ENCODE measurements around the gene AHDC1. TPM values are rescaled to one million over a fixed set of nuclear protein-coding genes. Genes with fewer than 3 reads are reported as not detected.

AHDC1 gene
- total RNA-seq, 1 donor from 2014 or later = 23.7 TPM

DNA sequence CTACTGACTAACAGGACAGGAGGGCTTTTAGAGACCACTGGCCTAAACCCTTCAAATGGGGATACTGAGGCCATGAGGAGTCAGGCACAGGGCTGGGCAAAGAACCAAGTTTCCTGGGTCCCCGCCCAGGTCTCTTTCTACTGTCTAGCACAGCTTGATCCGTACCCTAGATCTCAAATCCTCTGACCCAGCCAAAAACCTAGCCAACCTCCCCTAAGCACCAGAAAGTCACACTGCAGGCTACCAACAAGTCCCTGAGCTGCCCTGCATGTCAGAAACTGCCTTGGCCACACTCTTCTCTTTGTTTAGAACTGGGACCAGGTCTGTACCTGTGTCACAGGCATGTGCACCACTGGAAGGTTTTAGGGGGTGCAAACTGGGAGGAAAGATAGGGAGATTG is 33.6 kb downstream of the AHDC1 start:
- Histone ChIP-seq H3K4me1 (peaks cover 97% of the 10 kb centered on the region), H3K36me3 (no peaks in the 10 kb centered on the region), H3K27me3 (ENCODE audit: low read depth) (no peaks in the 10 kb centered on the region), H3K9me3 (no peaks in the 10 kb centered on the region), H3K27ac (peak overlapping the region; percentile 76), H3K4me3 (no peak overlapping the region)
- ATAC-seq (no peak), DNase-seq (no peak)
- TF ChIP-seq CTCF (IDR thresholded peaks at IDR 0.05) = no peak
- intact Hi-C loops (cut with DNase I) = no loop called here

DNA sequence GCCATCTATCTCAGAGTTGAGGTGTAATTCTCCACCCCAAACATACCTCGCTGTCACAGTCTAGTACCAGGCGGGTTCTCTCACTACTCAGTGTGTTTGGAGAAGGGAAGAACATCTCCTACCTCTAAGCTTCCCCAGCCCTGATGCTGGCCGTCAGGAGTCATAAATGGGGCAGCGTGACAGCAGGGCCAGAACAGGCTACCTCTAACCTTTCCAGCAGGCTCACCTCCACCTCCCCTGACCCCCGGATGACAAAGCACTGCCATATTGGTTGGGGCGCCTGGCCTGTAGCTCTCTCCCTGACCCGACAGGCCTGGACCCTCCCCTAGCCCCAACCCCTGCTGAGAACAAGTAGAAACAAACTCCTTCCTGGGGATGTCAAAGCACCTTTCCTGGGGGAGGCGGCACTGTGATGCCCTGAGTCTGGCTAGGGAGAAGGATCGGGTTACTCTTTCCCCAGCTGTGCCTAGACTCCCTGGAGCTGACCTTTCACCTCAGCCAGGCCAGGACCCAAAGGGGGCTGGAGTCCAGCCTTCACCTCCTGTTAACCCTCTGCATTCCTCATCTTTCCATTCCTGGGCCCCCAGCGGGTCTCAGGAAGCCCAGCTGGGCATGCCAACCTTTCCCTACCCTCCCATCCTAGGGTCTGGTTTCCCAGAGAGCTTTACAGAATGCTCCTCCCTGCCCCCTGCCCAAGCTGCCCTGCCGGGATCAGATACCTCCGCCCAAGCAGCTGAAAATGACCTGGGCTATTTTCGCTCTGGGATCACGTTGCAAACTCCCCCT is 34.2 kb downstream of the AHDC1 start:
- no peaks in the 10 kb centered on the region for H3K36me3 ChIP-seq
- peak overlapping the region; percentile 76 for H3K27ac ChIP-seq
- intact Hi-C loops (cut with DNase I) = no loop called here
- TF ChIP-seq CTCF (IDR thresholded peaks at IDR 0.05) = no peak
- no peaks in the 10 kb centered on the region for H3K9me3 ChIP-seq
- H3K4me3 ChIP-seq = no peak overlapping the region
- H3K27me3 ChIP-seq (ENCODE audit: low read depth) = no peaks in the 10 kb centered on the region
- DNase-seq (no peak), ATAC-seq (no peak)
- H3K4me1 ChIP-seq = peaks cover 97% of the 10 kb centered on the region

DNA sequence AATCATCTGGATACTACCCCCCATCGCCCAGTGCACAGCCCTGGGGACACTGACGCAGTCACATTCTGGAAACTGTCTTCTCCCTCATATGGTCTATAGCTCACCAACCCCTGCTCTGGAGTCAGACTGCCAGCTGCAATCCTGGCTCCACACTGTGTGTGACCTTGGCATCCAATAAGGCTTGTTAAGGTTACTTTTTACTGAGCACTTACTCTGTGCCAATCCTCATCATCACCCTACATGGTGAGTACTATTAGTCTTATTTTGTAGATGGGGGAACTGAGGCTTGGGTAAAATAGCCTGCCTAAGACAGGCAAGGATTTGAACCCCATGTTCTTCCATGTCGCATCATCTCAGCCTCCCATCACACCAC is 34.9 kb downstream of the AHDC1 start:
- intact Hi-C loops (cut with DNase I) = no loop called here
- H3K27me3 ChIP-seq (ENCODE audit: low read depth) = no peaks in the 10 kb centered on the region
- H3K36me3 ChIP-seq = no peaks in the 10 kb centered on the region
- DNase-seq (no peak), ATAC-seq (peak in 1 of 2 donors; percentile 1)
- TF ChIP-seq CTCF (IDR thresholded peaks at IDR 0.05) = no peak
- peak overlapping the region; percentile 76 for H3K27ac ChIP-seq
- H3K9me3 ChIP-seq = no peaks in the 10 kb centered on the region
- H3K4me3 ChIP-seq = peak overlapping the region; percentile 42
- H3K4me1 ChIP-seq = peaks cover 97% of the 10 kb centered on the region

- TF ChIP-seq CTCF (IDR thresholded peaks at IDR 0.05) = peak; percentile 68
- H3K4me1 ChIP-seq = peaks cover 97% of the 10 kb centered on the region
- ATAC-seq = peak; percentile 95 to 96
- no peaks in the 10 kb centered on the region for H3K27me3 ChIP-seq (ENCODE audit: low read depth)
- H3K4me3 ChIP-seq = peak overlapping the region; percentile 42
- peak; percentile 97 for DNase-seq
- intact Hi-C loops (cut with DNase I) = no loop called here
- no peaks in the 10 kb centered on the region for H3K36me3 ChIP-seq
- H3K27ac ChIP-seq = peak overlapping the region; percentile 76
- H3K9me3 ChIP-seq = no peaks in the 10 kb centered on the region
These were observed 35.5 kb downstream of the AHDC1 start for GRCh38 chr1:27568300-27569087.

DNA sequence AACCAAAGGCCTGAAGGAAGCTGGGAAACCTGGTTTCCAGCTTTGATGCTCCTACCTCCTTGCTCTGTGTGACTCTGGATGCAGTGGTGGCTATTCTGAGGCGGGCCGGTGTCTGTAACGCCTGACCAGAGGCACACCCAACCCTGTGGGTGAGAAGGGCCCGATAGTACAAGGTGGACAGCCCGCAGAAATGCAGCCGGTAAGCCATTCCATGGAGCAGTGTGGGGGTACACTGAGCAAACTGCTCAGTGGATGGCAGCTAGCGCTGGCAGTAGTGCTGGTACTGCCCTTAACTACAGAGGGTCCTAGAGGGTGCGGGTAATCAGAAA is 36.0 kb downstream of the AHDC1 start:
- H3K27ac ChIP-seq = peak overlapping the region; percentile 56
- TF ChIP-seq CTCF (IDR thresholded peaks at IDR 0.05) = no peak
- intact Hi-C loops (cut with DNase I) = no loop called here

More for the DNA sequence above, 36.0 kb downstream of the AHDC1 start:
- Histone ChIP-seq H3K4me3 (peak overlapping the region; percentile 42), H3K36me3 (no peaks in the 10 kb centered on the region), H3K9me3 (no peaks in the 10 kb centered on the region), H3K27me3 (ENCODE audit: low read depth) (no peaks in the 10 kb centered on the region), H3K4me1 (peaks cover 96% of the 10 kb centered on the region)
- DNase-seq (no peak), ATAC-seq (no peak)
